GM12865 (cell line): ENCODE data around the gene IL2RA.
"Not testable (repeated sequence)": the region's sequence is repeated elsewhere in the genome, so short reads cannot be mapped to it uniquely, and the experiment has no call there.

Experiments
- DNase-seq: peaks from one replicate; pipeline ENCODE4 v3.0.0; 2010; ENCODE audit warnings: low read depth
- H3K4me3 ChIP-seq: 2 replicates; pipeline ENCODE4 v1.5.1; 2011; ENCODE audit warnings: mild to moderate bottlenecking, low read depth, low read length, control low read depth
- TF ChIP-seq, protein P1 (sequence below): IDR thresholded peaks from 2 replicates; pipeline ENCODE4 v1.5.1; 2011; ENCODE audit warnings: low read length, control low read depth, low read depth, inconsistent platforms; ENCODE audit not compliant: insufficient read depth; ENCODE audit errors: missing control alignments

The IL2RA gene

GRCh38 chr10:6065835-6066234 lies 3.7 kb upstream of the IL2RA start:
- no peak overlapping the region for H3K4me3 ChIP-seq
- DNase-seq, result no peak
- TF ChIP-seq, protein P1, sequence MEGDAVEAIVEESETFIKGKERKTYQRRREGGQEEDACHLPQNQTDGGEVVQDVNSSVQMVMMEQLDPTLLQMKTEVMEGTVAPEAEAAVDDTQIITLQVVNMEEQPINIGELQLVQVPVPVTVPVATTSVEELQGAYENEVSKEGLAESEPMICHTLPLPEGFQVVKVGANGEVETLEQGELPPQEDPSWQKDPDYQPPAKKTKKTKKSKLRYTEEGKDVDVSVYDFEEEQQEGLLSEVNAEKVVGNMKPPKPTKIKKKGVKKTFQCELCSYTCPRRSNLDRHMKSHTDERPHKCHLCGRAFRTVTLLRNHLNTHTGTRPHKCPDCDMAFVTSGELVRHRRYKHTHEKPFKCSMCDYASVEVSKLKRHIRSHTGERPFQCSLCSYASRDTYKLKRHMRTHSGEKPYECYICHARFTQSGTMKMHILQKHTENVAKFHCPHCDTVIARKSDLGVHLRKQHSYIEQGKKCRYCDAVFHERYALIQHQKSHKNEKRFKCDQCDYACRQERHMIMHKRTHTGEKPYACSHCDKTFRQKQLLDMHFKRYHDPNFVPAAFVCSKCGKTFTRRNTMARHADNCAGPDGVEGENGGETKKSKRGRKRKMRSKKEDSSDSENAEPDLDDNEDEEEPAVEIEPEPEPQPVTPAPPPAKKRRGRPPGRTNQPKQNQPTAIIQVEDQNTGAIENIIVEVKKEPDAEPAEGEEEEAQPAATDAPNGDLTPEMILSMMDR, result no peak

DNA sequence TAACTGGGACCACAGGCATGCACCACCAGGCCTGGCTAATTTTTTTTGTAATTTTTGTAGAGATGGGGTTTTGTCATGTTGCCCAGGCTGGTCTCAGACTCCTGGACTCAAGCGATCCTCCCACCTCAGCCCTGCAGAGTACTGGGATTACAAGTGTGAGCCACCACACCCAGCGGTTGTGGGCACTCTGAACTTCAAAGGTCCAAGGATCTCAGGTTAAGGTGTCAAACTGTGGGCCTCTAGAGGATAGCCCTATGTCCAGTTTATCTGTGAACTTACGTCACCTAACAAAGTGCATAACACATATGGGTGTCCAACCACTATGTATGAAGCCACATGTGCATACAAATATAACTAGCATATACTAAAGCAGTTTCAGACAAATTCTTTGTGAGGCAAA lies 3.2 kb upstream of the IL2RA start:
- DNase-seq, result no peak
- TF ChIP-seq, protein P1, result no peak
- no peak overlapping the region for H3K4me3 ChIP-seq

- not testable (repeated sequence) for H3K4me3 ChIP-seq, DNase-seq
Observed at GRCh38 chr10:6064726-6065125, 2.6 kb upstream of the IL2RA start.

- H3K4me3 ChIP-seq, result no peak overlapping the region
- DNase-seq, result no peak
- TF ChIP-seq, protein P1, result no peak
Observed at GRCh38 chr10:6064119-6064518, 2.0 kb upstream of the IL2RA start.

DNA sequence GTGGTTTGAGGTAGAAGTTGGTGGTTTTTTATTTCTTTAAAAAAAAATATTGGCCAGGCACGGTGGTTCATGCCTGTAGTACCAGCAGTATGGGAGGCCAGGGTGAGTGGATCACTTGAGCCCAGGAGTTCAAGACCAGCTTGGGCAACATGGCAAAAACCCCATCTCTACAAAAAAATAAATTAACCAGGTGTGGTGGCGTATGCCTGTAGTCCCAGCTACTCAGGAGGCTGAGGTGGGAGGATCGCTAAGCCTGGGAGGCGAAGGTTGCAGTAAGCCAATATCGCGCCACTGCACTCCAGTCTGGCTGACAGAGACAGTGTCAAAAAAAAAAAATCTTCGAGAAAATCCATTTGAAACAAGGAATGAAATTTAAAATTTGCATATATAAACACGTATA lies 1.1 kb downstream of the IL2RA start:
- no peak overlapping the region for H3K4me3 ChIP-seq
- TF ChIP-seq, protein P1, result no peak
- no peak for DNase-seq

DNA sequence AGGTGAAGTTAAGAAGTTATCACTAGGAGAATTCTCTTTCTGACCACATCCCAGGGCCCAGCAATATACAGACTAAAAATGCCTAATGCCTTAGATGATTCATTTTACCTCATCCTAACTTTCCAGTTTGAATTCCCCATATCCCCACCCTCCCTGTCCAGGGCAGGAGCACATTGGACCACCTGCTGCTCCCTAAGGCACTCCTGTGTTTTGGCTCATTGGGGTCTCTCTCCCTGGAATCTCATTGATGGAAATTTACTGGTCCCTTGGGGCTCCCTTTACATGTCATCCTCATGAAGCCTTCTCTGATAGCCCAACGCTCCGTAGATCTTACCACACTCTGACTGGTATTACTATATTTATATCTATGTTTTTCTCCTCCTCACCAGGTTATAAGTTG lies 2.7 kb downstream of the IL2RA start:
- DNase-seq, result no peak
- TF ChIP-seq, protein P1, result no peak
- H3K4me3 ChIP-seq, result no peak overlapping the region

GRCh38 chr10:6058682-6059475 lies 3.3 kb downstream of the IL2RA start:
- TF ChIP-seq, protein P1, result no peak
- H3K4me3 ChIP-seq, result no peak overlapping the region
- peak; percentile 71 for DNase-seq
